Measurements from ENCODE around the gene SLC17A9.

Gene SLC17A9

GRCh38 chr20:62938105-62938888, 14.2 kb upstream of the SLC17A9 start, which contains the start of gene GID8:
TSS of gene GID8 (plus strand) at chr20:62938147. CDS start at chr20:62941503, 3,356 bp downstream.
- DNase-seq = peak; percentile 62

GRCh38 chr20:62940875-62941274, 11.6 kb upstream of the SLC17A9 start:
- DNase-seq = no peak

DNA sequence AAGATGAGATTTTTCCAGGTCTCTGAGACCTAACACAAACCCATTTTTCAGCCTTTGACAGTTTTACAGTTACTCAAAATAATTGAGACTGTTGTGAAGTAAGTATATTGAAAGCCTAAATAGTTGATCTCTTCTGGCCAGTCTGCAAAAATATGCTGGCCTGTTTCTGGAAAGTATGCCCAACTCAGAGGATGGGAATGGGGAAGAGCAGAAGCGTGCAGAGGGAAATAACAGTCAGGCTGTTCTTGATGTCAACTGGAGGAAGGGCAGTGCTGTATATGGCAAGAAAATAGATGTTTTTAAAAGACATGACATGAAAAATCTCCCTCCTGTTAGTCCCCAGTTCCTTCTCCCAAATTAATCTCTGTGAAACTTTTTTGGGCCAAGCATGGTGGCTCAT, 10.7 kb upstream of the SLC17A9 start:
- DNase-seq = no peak

GRCh38 chr20:62942456-62942855, 10.1 kb upstream of the SLC17A9 start:
- DNase-seq = no peak

DNA sequence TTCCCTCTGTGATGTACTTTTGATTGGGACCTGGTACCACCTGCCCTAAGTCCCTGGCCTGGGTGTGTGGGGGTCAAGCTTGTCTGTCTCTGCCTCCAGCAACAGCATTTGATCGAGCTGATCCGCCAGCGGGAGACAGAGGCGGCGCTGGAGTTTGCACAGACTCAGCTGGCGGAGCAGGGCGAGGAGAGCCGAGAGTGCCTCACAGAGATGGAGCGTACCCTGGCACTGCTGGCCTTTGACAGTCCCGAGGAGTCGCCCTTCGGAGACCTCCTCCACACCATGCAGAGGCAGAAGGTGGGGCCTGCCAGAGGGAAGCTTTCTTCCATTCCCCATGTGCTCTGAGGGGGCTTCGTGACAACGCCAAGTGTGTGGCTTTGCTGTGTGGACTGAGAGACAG, 9.1 kb upstream of the SLC17A9 start:
- no peak for DNase-seq

DNA sequence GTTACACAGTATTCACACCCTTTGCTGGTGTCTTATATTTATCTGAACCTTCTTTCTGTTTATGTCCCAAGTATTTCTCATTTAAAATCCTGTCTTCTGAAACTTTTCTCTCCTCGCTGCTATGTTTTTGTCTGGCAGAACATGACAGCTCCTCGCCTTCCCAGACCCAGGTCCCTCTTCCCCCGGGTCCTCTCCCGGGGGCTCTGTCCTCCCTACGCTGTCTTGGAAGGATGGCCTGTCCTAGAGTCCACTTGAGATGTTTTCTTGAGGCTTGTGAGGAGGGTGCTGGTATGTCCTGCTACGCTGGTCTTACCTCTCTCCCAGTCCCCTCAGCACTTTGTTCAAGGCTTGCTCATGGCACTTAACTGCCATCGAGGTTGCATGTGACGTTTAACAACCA, 8.3 kb upstream of the SLC17A9 start:
- DNase-seq = no peak

GRCh38 chr20:62944746-62945145, 7.8 kb upstream of the SLC17A9 start:
- no peak for DNase-seq

DNA sequence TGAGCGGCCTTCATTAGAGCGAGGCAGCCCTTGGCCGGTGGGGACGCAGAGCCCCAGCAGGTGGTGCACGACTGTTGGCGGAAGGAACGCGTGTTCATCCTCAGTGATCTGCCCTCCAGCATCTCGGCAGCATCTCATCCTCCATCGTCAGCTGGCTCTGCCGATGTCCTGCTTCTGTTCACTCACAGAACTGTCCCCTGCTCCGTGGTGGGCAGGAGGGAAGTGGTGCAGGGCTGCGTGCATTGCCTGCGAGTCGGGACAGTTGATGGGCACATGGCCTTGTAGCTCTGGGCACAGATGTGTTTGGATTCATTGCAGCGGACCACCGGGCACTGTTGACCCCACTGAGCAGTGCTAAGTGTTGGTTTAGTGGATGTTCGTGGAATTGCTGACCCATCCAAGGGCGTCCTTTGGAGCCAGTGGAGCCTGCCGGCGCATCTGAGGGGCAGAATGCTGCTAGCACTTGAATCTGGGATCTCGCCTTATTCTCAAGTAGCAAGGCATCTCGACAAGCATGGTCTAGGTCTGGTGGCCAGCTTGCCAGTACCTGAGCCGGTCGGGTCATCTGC, 6.7 kb upstream of the SLC17A9 start:
- DNase-seq = no peak

GRCh38 chr20:62946918-62947317, 5.6 kb upstream of the SLC17A9 start:
- DNase-seq = no peak

DNA sequence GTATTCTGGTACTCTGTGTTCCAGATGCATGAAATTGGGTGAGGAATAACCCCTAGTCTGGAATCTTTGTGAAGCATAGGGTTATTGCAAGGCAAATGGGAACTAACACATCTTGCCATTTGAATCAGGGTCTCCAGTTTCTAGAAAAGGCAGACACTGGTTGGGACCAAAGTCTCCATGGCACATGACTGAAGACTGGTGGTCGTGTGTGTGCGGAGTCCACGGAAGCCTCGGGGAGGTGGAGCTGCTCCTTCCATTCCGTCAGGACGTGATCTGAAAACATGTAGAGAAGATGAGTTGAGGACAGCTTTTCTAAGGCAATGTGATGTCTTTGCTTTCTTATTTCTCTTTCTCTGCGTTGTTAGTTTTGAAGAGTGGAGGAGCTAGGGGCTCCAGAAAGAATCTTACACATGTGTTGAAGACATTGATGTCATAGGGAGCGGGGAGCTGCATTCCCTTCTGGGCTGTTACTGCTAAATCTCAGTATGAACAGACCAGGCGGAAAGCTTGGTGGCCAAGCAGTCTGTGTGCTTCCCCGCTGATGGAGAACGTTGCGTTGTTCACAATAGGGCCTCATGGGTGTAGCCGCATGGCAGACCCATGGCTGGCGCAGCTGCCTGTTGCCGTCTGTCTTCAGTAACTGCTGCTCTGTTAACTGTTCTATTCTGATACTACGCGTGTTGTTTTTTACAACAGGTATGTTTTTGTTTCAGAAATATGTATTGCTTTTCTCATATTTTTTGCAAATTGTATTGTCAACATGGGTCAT, 4.8 kb upstream of the SLC17A9 start:
- DNase-seq = no peak

DNA sequence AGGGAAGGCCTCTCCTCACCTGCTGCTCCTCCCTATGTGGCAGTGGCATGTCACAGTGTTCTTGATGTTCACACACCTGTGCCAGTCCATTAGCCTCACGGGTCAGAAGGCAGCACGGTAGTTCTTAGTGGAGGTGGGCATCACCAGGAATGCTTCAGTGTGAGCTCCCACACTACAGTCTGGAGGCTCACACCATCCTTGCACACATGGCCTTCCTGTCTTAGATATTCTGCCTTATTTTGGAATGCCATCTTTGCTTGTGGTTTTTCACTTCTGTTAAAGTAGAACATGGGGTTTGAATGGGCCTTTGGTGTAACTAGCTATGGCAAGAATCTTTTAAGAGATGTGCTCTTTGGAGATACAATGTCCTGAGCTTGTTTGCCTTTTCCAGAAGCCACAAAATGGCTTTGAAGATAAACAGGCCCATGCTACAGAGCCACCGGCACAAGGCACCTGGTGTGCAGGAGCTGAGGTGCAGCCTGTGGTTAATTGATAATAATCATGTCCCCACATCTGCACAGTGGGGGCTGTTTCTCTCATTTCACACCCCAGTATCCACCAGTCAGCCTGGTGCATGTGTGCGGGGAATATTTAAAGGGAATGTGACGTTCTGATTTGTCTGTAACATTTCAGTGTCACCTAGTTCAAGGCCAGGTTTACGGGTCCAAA, 3.2 kb upstream of the SLC17A9 start:
- no peak for DNase-seq

GRCh38 chr20:62949962-62950361, 2.5 kb upstream of the SLC17A9 start:
- no peak for DNase-seq

GRCh38 chr20:62950741-62951140, 1.8 kb upstream of the SLC17A9 start:
- DNase-seq = no peak

DNA sequence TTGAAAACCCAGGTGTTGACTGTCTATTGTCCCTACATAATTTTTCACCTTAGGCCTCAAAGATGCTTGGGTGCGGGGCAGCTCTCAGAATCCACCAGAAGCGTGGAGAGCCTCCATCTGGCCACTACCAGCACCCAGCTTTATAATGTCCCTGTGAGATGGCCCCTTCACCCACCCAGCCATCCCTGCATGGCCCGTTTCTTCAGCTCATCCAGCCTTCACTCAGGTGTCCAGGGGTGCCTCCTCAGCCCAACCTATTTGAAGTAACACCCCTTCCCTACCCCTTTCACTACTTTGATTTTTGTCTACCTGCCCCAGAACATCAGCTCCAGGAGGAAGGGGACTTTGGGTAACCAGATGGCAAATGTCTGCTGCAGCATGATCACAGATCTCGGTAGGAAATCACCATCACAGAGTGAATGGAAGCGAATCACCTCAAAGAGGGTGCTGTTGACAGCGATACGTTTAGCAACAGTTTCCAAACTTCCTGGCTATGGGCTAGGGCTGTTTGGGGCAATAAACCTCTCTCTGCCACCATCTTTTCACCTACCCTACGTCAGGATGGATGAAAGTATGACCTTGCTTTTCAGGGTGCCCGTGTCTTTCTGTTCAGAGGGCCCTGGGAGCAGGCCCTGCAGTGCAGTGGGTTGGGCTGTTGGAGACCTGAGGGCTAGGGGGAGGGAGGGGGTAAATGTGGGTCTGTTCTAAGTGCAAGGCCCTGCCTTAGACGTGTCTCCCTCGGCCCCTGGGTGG, 1.2 kb upstream of the SLC17A9 start:
- no peak for DNase-seq

DNA sequence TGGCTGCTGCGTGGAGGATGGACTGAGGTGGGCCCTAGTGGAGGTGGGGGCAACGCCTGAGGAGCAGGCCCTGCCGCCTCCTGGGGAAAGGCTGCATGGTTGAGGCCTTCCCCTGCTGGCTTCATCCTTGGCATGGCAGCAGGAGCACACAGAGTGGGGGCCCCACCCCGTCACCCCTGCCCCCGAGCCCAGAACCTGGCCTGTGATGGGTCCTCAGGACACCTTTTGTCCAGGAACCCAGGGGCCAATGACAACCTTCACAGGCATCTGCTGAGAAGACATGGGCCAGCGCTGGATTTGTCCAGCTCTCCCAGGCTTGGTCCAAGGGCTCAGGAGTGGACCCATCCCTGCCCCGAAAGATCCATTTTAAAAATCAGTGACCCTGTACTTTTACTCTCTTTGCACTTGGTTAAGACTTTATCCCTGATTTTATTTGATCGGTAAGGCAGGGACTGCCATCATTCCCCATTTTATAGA, 575 bp upstream of the SLC17A9 start:
- no peak for DNase-seq

DNA sequence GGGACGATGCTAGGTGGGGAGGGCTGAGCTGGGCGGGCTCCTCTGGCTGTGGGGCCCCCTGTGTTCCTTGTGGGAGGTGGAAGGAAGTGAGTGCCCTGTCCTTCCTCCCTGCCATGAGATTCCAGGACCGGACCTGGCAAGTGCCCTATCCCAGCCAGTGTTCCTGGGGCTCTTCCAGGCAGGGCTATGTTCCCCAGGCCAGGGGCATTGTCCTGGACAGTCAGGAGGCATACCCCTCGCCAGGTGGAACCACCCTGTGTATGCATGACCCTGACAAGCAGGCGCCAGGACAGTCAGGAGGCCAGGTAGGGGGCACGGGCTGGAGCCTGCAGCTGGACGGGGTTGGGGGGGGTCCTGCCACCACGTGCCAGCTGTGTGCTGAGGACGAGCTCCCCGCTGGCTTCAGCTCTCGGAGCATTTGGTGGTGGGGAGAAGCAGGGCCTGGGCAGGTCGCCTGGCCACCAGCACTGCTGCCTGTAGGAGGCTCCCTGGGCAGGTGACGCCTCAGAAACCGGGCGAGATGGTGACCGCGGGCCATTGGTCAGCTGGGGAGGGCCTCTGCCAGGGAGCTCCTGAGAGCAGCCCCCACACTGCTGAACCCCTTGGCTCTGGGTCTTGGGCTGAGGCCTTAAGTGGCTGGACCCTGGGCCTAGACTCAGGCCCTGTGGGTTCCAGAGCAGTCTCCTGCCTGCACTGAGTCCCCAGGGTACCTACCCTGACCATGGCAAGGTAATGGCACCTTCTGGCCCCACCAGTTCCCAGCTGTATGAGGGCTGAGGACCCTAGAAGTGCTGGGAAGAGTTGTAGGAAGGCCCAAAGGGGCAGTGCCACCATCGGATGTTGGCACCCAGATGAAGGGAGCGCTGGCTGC, 694 bp downstream of the SLC17A9 start:
- DNase-seq = peak; percentile 15

- DNase-seq = peak; percentile 64
These were observed 1.6 kb downstream of the SLC17A9 start for GRCh38 chr20:62953839-62954703.

DNA sequence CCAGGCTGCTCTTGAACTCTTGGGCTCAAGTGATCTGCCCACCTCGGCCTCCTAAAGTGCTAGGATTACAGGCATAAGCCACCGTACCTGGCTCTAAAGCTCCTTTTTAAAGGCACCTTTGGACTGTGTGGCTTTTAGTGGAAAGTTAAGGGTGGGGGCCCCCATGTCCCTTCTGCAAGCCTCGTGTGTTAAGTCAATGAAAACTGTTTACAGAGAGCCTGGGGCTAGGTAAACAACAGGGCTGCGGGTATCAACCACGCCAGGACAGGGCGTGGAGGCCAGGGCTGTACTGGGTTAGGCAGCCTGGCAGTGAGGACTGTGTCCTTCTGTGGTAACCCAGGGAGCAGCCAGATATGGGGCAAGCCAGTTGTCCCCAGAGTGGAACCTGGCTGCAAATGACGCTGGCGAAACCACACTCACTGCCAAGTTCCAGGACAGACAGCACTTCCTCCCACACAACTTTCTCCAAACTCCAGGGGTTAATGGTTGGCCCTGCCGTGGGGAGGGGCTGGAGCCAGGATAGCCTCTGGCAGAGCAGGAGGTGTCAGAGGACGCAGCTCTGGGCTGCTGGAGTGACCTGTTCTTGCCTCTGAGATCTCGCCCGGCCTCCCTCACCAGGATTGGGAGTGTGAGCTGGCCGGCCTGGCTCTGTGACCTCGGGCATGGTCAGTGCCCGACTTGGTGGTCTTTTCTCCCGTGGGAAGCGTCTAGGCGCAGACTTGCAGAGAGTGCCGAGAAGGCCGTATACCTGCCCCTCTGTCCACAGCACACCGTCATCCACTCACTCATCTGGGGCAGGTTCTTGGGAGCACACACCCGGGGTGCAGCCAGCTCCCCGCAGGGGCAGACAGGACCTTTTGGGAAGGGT, 3.2 kb downstream of the SLC17A9 start:
- DNase-seq = no peak

- no peak for DNase-seq
These were observed 4.1 kb downstream of the SLC17A9 start for GRCh38 chr20:62956387-62957135.

All from stimulated activated CD4-positive, alpha-beta T cell treated with anti-CD3 and anti-CD28 coated beads, Interleukin-15, amount 100 ng/mL, for 24 hours (primary cell).